Panc1 (cell line): ENCODE measurements around the gene SYNM. TPM values are rescaled to one million over a fixed set of nuclear protein-coding genes. Genes with fewer than 3 reads are reported as not detected.

ENCODE experiments used
- ATAC-seq: fragments of 200-7000 bp; cut with Tn5 transposase; 2 replicates; pipeline ENCODE4 v1.9.1; 2020; ENCODE audit warnings: mild to moderate bottlenecking, moderate library complexity
- BruUV-seq: library from RNA; stranded (reverse); fragments of 400-500 nt; replicated peaks from 2 replicates; lab custom pipeline; 2021; lab: Mats Ljungman, UMichigan
- CTCF ChIA-PET: fragments of 300-600 bp; sonication (Branson Sonifier 250); formaldehyde crosslinking; loops from one replicate; lab custom pipeline; 2022; ENCODE audit warnings: antibody characterized with exemption; lab: Charles Lee
- POLR2A ChIA-PET: fragments of 300-600 bp; sonication (Branson Sonifier 250); formaldehyde crosslinking; loops from one replicate; lab custom pipeline; 2022; ENCODE audit warnings: antibody characterized with exemption; lab: Charles Lee
- DNase-seq: peaks from one replicate; pipeline ENCODE4 v3.0.0-alpha.2; 2010; ENCODE audit warnings: low read depth, low spot score
- H3K27ac ChIP-seq: 2 replicates; pipeline ENCODE4 v1.5.1; 2011; ENCODE audit warnings: mild to moderate bottlenecking, low read length, inconsistent platforms
- H3K27me3 ChIP-seq: fragments of 200-500 bp; sonication (Bioruptor generic); 2 replicates; pipeline ENCODE4 v1.6.0; 2014; ENCODE audit warnings: low read length, inconsistent platforms; ENCODE audit not compliant: control insufficient read depth, insufficient read depth
- H3K36me3 ChIP-seq: fragments of 200-500 bp; sonication (Bioruptor generic); 2 replicates; pipeline ENCODE4 v1.5.1; 2014; ENCODE audit warnings: inconsistent platforms, mild to moderate bottlenecking, low read length, moderate library complexity; ENCODE audit not compliant: control insufficient read depth, insufficient read depth
- H3K4me1 ChIP-seq: 2 replicates; pipeline ENCODE4 v1.5.1; 2011; ENCODE audit warnings: inconsistent platforms, mild to moderate bottlenecking, low read length, moderate library complexity; ENCODE audit not compliant: control insufficient read depth, insufficient read depth
- H3K4me3 ChIP-seq, 2 experiments: 2 replicates each; pipeline ENCODE4 v1.5.1; 2011 to 2012; ENCODE audit warnings: low read depth in 2 of 2, low read length in 2 of 2, mild to moderate bottlenecking in 2 of 2, inconsistent platforms in 1 of 2, moderate library complexity in 1 of 2
- H3K9me3 ChIP-seq: fragments of 200-500 bp; sonication (Bioruptor generic); 2 replicates; pipeline ENCODE4 v1.5.1; 2014; ENCODE audit warnings: low read depth, mild to moderate bottlenecking, inconsistent platforms, low read length, moderate library complexity; ENCODE audit not compliant: control insufficient read depth, insufficient read depth
- CTCF ChIP-seq: fragments of 450-650 bp; IDR thresholded peaks from 2 replicates; pipeline ENCODE4 v1.5.1; 2017; ENCODE audit warnings: mild to moderate bottlenecking
- POLR2AphosphoS5 ChIP-seq: IDR thresholded peaks from 2 replicates; pipeline ENCODE4 v1.6.1; 2012; ENCODE audit warnings: mild to moderate bottlenecking, low read depth, low read length, moderate library complexity
- REST ChIP-seq, 2 experiments: IDR thresholded peaks; 2 replicates each; pipeline ENCODE4 v1.6.1; 2011 to 2012; ENCODE audit warnings: low read depth in 2 of 2, control low read depth in 1 of 2, low read length in 1 of 2, mild to moderate bottlenecking in 1 of 2, moderate library complexity in 1 of 2; ENCODE audit not compliant: insufficient read depth in 1 of 2
- SIN3A ChIP-seq: IDR thresholded peaks from 2 replicates; pipeline ENCODE4 v1.6.1; 2012; ENCODE audit warnings: low read depth, mild to moderate bottlenecking, low read length, moderate library complexity, borderline replicate concordance; ENCODE audit not compliant: insufficient read depth
- TCF7L2 ChIP-seq: IDR thresholded peaks from 2 replicates; pipeline ENCODE4 v1.6.1; 2011; ENCODE audit warnings: mild to moderate bottlenecking, low read depth, low read length, inconsistent platforms
- in situ Hi-C: cut with HindIII; loops from 2 replicates; pipeline ENCODE4 v1.10.0; 2016; ENCODE audit warnings: low sequenced_read_pairs, low pct_unique_long_range_greater_than_20kb
- intact Hi-C: fragments of 100-400 bp; cut with micrococcal nuclease; formaldehyde crosslinking; loops from one replicate; pipeline ENCODE4 v1.10.0; 2022; ENCODE audit not compliant: unreplicated experiment
- total RNA-seq: library from RNA; stranded (reverse); gene quantifications from one replicate; pipeline ENCODE4 v1.2.1, GENCODE V29; 2021; ENCODE audit not compliant: unreplicated experiment

Gene SYNM
- total RNA-seq, 1 experiment from 2014 or later = 38.9 TPM

- TF ChIP-seq POLR2AphosphoS5 = no peak
- no peak for TF ChIP-seq SIN3A
- TF ChIP-seq TCF7L2 = no peak
- no peak for TF ChIP-seq REST (IDR thresholded peaks at IDR 0.05; ENCODE audit: insufficient read depth in 1 of 2, low read depth in 2 of 2, low read length in 1 of 2)
- TF ChIP-seq CTCF = no peak
- 0 out of 2 replicates have a peak, but pooled peaks cover 2% of the 10 kb centered on the region for H3K36me3 ChIP-seq
- POLR2A ChIA-PET = no interaction called here
- no peak overlapping the region for H3K27ac ChIP-seq
- intact Hi-C loops (no loop called here), in situ Hi-C loops (no loop called here)
- H3K27me3 ChIP-seq = no peaks in the 10 kb centered on the region
- BruUV-seq = no TSS peak
- H3K4me3 ChIP-seq = no peak overlapping the region
- DNase-seq = no peak
- no peaks in the 10 kb centered on the region for H3K9me3 ChIP-seq
- ATAC-seq = no peak
- CTCF ChIA-PET = no interaction called here
- H3K4me1 ChIP-seq = peaks cover 13% of the 10 kb centered on the region
Measured at GRCh38 chr15:99117563-99118257, 12.8 kb downstream of the SYNM start.

GRCh38 chr15:99118258-99118632, 13.4 kb downstream of the SYNM start:
- no TSS peak for BruUV-seq
- in situ Hi-C loops (no loop called here), intact Hi-C loops (no loop called here)
- ChIA-PET CTCF (no interaction called here), POLR2A (no interaction called here)
- ATAC-seq (no peak), DNase-seq (no peak)
- Histone ChIP-seq H3K9me3 (no peaks in the 10 kb centered on the region), H3K27me3 (no peaks in the 10 kb centered on the region), H3K27ac (no peak overlapping the region), H3K4me3 (no peak overlapping the region), H3K4me1 (peaks cover 19% of the 10 kb centered on the region), H3K36me3 (0 out of 2 replicates have a peak, but pooled peaks cover 1% of the 10 kb centered on the region)
- no peak for TF ChIP-seq TCF7L2
- TF ChIP-seq CTCF = no peak
- no peak for TF ChIP-seq REST (IDR thresholded peaks at IDR 0.05; ENCODE audit: insufficient read depth in 1 of 2, low read depth in 2 of 2, low read length in 1 of 2)
- TF ChIP-seq POLR2AphosphoS5 = no peak
- no peak for TF ChIP-seq SIN3A
